Neural progenitor cell (in vitro differentiated cells): ENCODE results near the gene DOCK3. TPM values are rescaled to one million over a fixed set of nuclear protein-coding genes. Genes with fewer than 3 reads are reported as not detected.

Experiments used
- DNase-seq: peaks from one replicate; pipeline ENCODE4 v3.0.0-alpha.2; 2016; ENCODE audit warnings: low spot score
- H2AFZ ChIP-seq: fragments of 200-600 bp; sonication (generic); replicated peaks from 2 replicates; pipeline ENCODE4 v1.6.1; 2016; ENCODE audit warnings: antibody characterized with exemption
- H3F3A ChIP-seq: fragments of 200-600 bp; sonication (generic); 2 replicates; pipeline ENCODE4 v1.6.1; 2016; ENCODE audit warnings: antibody characterized with exemption, low read depth
- H3K27ac ChIP-seq: fragments of 200-600 bp; sonication (generic); 2 replicates; pipeline ENCODE4 v1.5.1; 2016; ENCODE audit warnings: mild to moderate bottlenecking
- H3K27me3 ChIP-seq: fragments of 200-600 bp; sonication (generic); 2 replicates; pipeline ENCODE4 v1.6.1; 2016; ENCODE audit warnings: mild to moderate bottlenecking, moderate library complexity
- H3K36me3 ChIP-seq: fragments of 200-600 bp; sonication (generic); 2 replicates; pipeline ENCODE4 v1.5.1; 2016
- H3K4me1 ChIP-seq: fragments of 200-600 bp; sonication (generic); 2 replicates; pipeline ENCODE4 v1.6.1; 2016; ENCODE audit warnings: mixed run types
- H3K4me2 ChIP-seq: fragments of 200-600 bp; sonication (generic); 2 replicates; pipeline ENCODE4 v1.6.1; 2016
- H3K4me3 ChIP-seq: fragments of 200-600 bp; sonication (generic); 2 replicates; pipeline ENCODE4 v1.5.1; 2016
- H3K79me2 ChIP-seq: fragments of 200-600 bp; sonication (generic); 2 replicates; pipeline ENCODE4 v1.6.1; 2016; ENCODE audit warnings: low read depth
- H3K9ac ChIP-seq: fragments of 200-600 bp; sonication (generic); 2 replicates; pipeline ENCODE4 v1.6.1; 2016
- H3K9me3 ChIP-seq: fragments of 200-600 bp; sonication (generic); 2 replicates; pipeline ENCODE4 v1.5.1; 2016; ENCODE audit warnings: low read depth
- H4K20me1 ChIP-seq: fragments of 200-600 bp; sonication (generic); 2 replicates; pipeline ENCODE4 v1.6.1; 2016; ENCODE audit warnings: low read depth
- H3K27ac Mint-ChIP-seq: 3 replicates; pipeline ENCODE4 v1.8.0; 2021; ENCODE audit warnings: mixed read lengths
- H3K27me3 Mint-ChIP-seq: 2 replicates; pipeline ENCODE4 v1.8.0; 2022; ENCODE audit warnings: low read depth, mild to moderate bottlenecking, inconsistent platforms, moderate library complexity, mixed read lengths; ENCODE audit not compliant: insufficient read depth
- H3K36me3 Mint-ChIP-seq: 3 replicates; pipeline ENCODE4 v1.8.0; 2021; ENCODE audit warnings: mixed read lengths
- H3K4me1 Mint-ChIP-seq: 3 replicates; pipeline ENCODE4 v1.8.0; 2021; ENCODE audit warnings: mixed read lengths
- H3K4me3 Mint-ChIP-seq: 3 replicates; pipeline ENCODE4 v1.8.0; 2021; ENCODE audit warnings: mild to moderate bottlenecking, moderate library complexity, mixed read lengths
- H3K9me3 Mint-ChIP-seq: 3 replicates; pipeline ENCODE4 v1.8.0; 2020; ENCODE audit warnings: mixed read lengths
- CTCF ChIP-seq: fragments of 200-600 bp; sonication (generic); IDR thresholded peaks from 2 replicates; pipeline ENCODE4 v1.5.1; 2017; ENCODE audit warnings: antibody characterized with exemption, mild to moderate bottlenecking
- EZH2 ChIP-seq: fragments of 200-600 bp; sonication (generic); IDR thresholded peaks from 2 replicates; pipeline ENCODE4 v1.6.1; 2017; ENCODE audit warnings: antibody characterized with exemption, mild to moderate bottlenecking, moderate library complexity
- EZH2phosphoT487 ChIP-seq: fragments of 200-600 bp; sonication (generic); IDR thresholded peaks from 2 replicates; pipeline ENCODE4 v1.6.1; 2017; ENCODE audit warnings: antibody characterized with exemption
- total RNA-seq: library from RNA; depleted of rRNA; stranded (reverse); fragments of >200 nt; gene quantifications from 2 replicates; pipeline ENCODE4 v1.2.3, GENCODE V29; 2015; ENCODE audit warnings: low replicate concordance

Gene DOCK3
- total RNA-seq, 1 donor from 2014 or later = 10.7 TPM

GRCh38 chr3:51393564-51393963, 718.8 kb downstream of the DOCK3 start:
- no peak overlapping the region for H3K27ac ChIP-seq
- no peak for DNase-seq
- H3K4me1 ChIP-seq = peaks cover 24% of the 10 kb centered on the region
- peaks cover 14% of the 10 kb centered on the region for H3K27me3 Mint-ChIP-seq
- peaks cover 64% of the 10 kb centered on the region for H4K20me1 ChIP-seq
- peaks cover 14% of the 10 kb centered on the region for H3K9me3 Mint-ChIP-seq
- no peak overlapping the region for H2AFZ ChIP-seq
- peaks cover 54% of the 10 kb centered on the region for H3K79me2 ChIP-seq
- H3K4me2 ChIP-seq = peak overlapping the region; percentile 96
- peaks cover 14% of the 10 kb centered on the region for H3K36me3 ChIP-seq
- no peaks in the 10 kb centered on the region for H3K27me3 ChIP-seq
- H3K27ac Mint-ChIP-seq = no peak overlapping the region
- H3K4me3 ChIP-seq = no peak overlapping the region
- peaks cover 67% of the 10 kb centered on the region for H3F3A ChIP-seq
- peaks cover 45% of the 10 kb centered on the region for H3K36me3 Mint-ChIP-seq
- H3K4me1 Mint-ChIP-seq = peaks cover 41% of the 10 kb centered on the region
- H3K9me3 ChIP-seq = no peaks in the 10 kb centered on the region
- TF ChIP-seq EZH2phosphoT487 (no peak), CTCF (no peak), EZH2 (no peak)
- H3K9ac ChIP-seq = no peak overlapping the region
- peak overlapping the region; percentile 76 for H3K4me3 Mint-ChIP-seq

- peaks cover 38% of the 10 kb centered on the region for H3K4me1 Mint-ChIP-seq
- no peak overlapping the region for H3K27ac Mint-ChIP-seq
- H3K79me2 ChIP-seq = peaks cover 54% of the 10 kb centered on the region
- peaks cover 14% of the 10 kb centered on the region for H3K9me3 Mint-ChIP-seq
- peaks cover 66% of the 10 kb centered on the region for H3F3A ChIP-seq
- peak overlapping the region; percentile 76 for H3K4me3 Mint-ChIP-seq
- H2AFZ ChIP-seq = no peak overlapping the region
- TF ChIP-seq CTCF = no peak
- no peak for TF ChIP-seq EZH2phosphoT487
- no peak for TF ChIP-seq EZH2
- no peak overlapping the region for H3K9ac ChIP-seq
- peaks cover 56% of the 10 kb centered on the region for H4K20me1 ChIP-seq
- no peaks in the 10 kb centered on the region for H3K27me3 ChIP-seq
- no peak overlapping the region for H3K4me3 ChIP-seq
- peaks cover 14% of the 10 kb centered on the region for H3K36me3 ChIP-seq
- H3K27ac ChIP-seq = no peak overlapping the region
- H3K36me3 Mint-ChIP-seq = peaks cover 38% of the 10 kb centered on the region
- no peak for DNase-seq
- H3K4me2 ChIP-seq = peak overlapping the region; percentile 96
- H3K27me3 Mint-ChIP-seq = peaks cover 13% of the 10 kb centered on the region
- H3K4me1 ChIP-seq = peaks cover 24% of the 10 kb centered on the region
- no peaks in the 10 kb centered on the region for H3K9me3 ChIP-seq
Measured at GRCh38 chr3:51394541-51394940, 719.8 kb downstream of the DOCK3 start.

GRCh38 chr3:51395493-51396213, 720.9 kb downstream of the DOCK3 start:
- Histone ChIP-seq H3K9me3 (no peaks in the 10 kb centered on the region), H3F3A (peaks cover 58% of the 10 kb centered on the region), H3K27me3 (no peaks in the 10 kb centered on the region), H2AFZ (no peak overlapping the region), H3K4me2 (no peak overlapping the region), H3K4me3 (no peak overlapping the region), H3K79me2 (peaks cover 51% of the 10 kb centered on the region), H3K27ac (peak overlapping the region; percentile 35), H3K4me1 (peaks cover 24% of the 10 kb centered on the region), H3K36me3 (peaks cover 14% of the 10 kb centered on the region), H4K20me1 (peaks cover 58% of the 10 kb centered on the region), H3K9ac (no peak overlapping the region)
- no peak for DNase-seq
- Mint-ChIP-seq H3K9me3 (peaks cover 14% of the 10 kb centered on the region), H3K27ac (no peak overlapping the region), H3K36me3 (peaks cover 37% of the 10 kb centered on the region), H3K27me3 (peaks cover 13% of the 10 kb centered on the region), H3K4me1 (peaks cover 35% of the 10 kb centered on the region), H3K4me3 (no peak overlapping the region)
- no peak for TF ChIP-seq CTCF
- TF ChIP-seq EZH2 = no peak
- TF ChIP-seq EZH2phosphoT487 = no peak
